Adrenal gland (tissue), 5 donors: ENCODE measurements around the gene HECW1.

Experiments used
- POLR2A ChIP-seq, 2 donors: fragments of 450-650 bp; IDR thresholded peaks; one replicate each; pipeline ENCODE4 v1.6.1; 2017; ENCODE audit warnings: antibody characterized with exemption in 2 of 2, mild to moderate bottlenecking in 2 of 2, moderate library complexity in 1 of 2
- TF ChIP-seq, protein P1 (sequence below), 6 experiments: fragments of 450-650 bp in 4 of 6; fragments of 200-600 bp in 2 of 6; sonication (generic) in 1 of 6; IDR thresholded peaks; 1 replicate in 5 of 6; 2 replicates in 1 of 6; pipeline versions ENCODE4 v1.5.1 to v1.8.0; 2016 to 2021; ENCODE audit warnings: antibody characterized with exemption in 6 of 6, mild to moderate bottlenecking in 2 of 6, moderate library complexity in 1 of 6
- donor health status: DM: no; HTN: no; CAD: no.

DNA sequence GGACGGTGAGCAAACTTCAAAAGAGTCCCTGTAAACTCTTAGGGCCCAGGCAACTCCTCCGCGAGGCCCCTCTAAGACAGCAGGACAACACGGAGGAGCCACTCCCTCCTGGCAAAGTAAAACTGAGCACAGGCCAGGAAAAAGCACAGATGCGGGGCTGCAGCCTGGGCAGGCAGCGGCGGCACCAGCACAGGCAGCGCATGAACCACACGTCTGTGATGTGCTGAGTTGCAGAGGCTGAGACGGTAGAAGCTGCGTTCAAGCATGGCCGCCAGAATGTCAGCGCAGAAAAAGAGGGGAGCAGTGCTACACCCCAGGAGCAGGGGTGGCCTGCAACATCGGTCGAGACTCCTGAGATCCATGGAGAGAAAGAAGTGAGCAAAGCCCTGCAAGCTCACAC, 424.3 kb downstream of the HECW1 start:
- no peak for TF ChIP-seq POLR2A (IDR thresholded peaks at IDR 0.05)
- TF ChIP-seq, protein P1, sequence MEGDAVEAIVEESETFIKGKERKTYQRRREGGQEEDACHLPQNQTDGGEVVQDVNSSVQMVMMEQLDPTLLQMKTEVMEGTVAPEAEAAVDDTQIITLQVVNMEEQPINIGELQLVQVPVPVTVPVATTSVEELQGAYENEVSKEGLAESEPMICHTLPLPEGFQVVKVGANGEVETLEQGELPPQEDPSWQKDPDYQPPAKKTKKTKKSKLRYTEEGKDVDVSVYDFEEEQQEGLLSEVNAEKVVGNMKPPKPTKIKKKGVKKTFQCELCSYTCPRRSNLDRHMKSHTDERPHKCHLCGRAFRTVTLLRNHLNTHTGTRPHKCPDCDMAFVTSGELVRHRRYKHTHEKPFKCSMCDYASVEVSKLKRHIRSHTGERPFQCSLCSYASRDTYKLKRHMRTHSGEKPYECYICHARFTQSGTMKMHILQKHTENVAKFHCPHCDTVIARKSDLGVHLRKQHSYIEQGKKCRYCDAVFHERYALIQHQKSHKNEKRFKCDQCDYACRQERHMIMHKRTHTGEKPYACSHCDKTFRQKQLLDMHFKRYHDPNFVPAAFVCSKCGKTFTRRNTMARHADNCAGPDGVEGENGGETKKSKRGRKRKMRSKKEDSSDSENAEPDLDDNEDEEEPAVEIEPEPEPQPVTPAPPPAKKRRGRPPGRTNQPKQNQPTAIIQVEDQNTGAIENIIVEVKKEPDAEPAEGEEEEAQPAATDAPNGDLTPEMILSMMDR (IDR thresholded peaks at IDR 0.05): no peak
